Gastroesophageal sphincter (tissue), 3 donors: ENCODE measurements around the gene MPRIP.

ENCODE experiments used
- CTCF ChIP-seq, 4 experiments: fragments of 200-600 bp in 2 of 4; fragments of 450-650 bp in 2 of 4; sonication (generic) in 1 of 4; IDR thresholded peaks; one replicate each; pipeline ENCODE4 v1.5.1; 2017 to 2019; ENCODE audit warnings: antibody characterized with exemption in 4 of 4, mild to moderate bottlenecking in 2 of 4, moderate library complexity in 2 of 4
- POLR2AphosphoS5 ChIP-seq: sonication (generic); formaldehyde crosslinking; IDR thresholded peaks from one replicate; pipeline ENCODE4 v1.6.1; 2017; ENCODE audit warnings: antibody characterized with exemption

- TF ChIP-seq CTCF (IDR thresholded peaks at IDR 0.05) (no peak), POLR2AphosphoS5 (no peak)
These were observed 45.3 kb downstream of the MPRIP start for GRCh38 chr17:17087424-17088015.
